Bronchial epithelial cell (primary cell): ENCODE results near the gene RLF. TPM values are rescaled to one million over a fixed set of nuclear protein-coding genes. Genes with fewer than 3 reads are reported as not detected.
A peak's percentile ranks its signal among the peaks of the same experiment; 100 is the strongest.

Experiments
- DNase-seq: peaks from one replicate; pipeline ENCODE4 v3.0.0-alpha.2; 2010; ENCODE audit warnings: low read depth
- FAIRE-seq: peaks from 2 replicates; lab custom pipeline; 2011; peaks lifted over from hg19 to GRCh38; lab: Jason Lieb, UNC
- H3K27me3 ChIP-seq: 2 replicates; pipeline ENCODE4 v1.5.1; 2011; ENCODE audit warnings: low read length; ENCODE audit not compliant: control insufficient read depth, insufficient read depth
- H3K36me3 ChIP-seq: 2 replicates; pipeline ENCODE4 v1.5.1; 2011; ENCODE audit warnings: low read length; ENCODE audit not compliant: control insufficient read depth, insufficient read depth
- H3K4me3 ChIP-seq: 2 replicates; pipeline ENCODE4 v1.5.1; 2011; ENCODE audit warnings: mild to moderate bottlenecking, low read depth, low read length, control low read depth
- total RNA-seq: library from RNA; depleted of rRNA; stranded (reverse); fragments of >200 nt; gene quantifications from 2 replicates; pipeline ENCODE4 v1.2.1, GENCODE V29; 2014
- TF ChIP-seq, protein P1 (sequence below): IDR thresholded peaks from 2 replicates; pipeline ENCODE4 v1.5.1; 2011; ENCODE audit warnings: mild to moderate bottlenecking, moderate library complexity, low read length, control low read depth, inconsistent platforms; ENCODE audit not compliant: insufficient read depth, severe bottlenecking

RLF gene, protein sequence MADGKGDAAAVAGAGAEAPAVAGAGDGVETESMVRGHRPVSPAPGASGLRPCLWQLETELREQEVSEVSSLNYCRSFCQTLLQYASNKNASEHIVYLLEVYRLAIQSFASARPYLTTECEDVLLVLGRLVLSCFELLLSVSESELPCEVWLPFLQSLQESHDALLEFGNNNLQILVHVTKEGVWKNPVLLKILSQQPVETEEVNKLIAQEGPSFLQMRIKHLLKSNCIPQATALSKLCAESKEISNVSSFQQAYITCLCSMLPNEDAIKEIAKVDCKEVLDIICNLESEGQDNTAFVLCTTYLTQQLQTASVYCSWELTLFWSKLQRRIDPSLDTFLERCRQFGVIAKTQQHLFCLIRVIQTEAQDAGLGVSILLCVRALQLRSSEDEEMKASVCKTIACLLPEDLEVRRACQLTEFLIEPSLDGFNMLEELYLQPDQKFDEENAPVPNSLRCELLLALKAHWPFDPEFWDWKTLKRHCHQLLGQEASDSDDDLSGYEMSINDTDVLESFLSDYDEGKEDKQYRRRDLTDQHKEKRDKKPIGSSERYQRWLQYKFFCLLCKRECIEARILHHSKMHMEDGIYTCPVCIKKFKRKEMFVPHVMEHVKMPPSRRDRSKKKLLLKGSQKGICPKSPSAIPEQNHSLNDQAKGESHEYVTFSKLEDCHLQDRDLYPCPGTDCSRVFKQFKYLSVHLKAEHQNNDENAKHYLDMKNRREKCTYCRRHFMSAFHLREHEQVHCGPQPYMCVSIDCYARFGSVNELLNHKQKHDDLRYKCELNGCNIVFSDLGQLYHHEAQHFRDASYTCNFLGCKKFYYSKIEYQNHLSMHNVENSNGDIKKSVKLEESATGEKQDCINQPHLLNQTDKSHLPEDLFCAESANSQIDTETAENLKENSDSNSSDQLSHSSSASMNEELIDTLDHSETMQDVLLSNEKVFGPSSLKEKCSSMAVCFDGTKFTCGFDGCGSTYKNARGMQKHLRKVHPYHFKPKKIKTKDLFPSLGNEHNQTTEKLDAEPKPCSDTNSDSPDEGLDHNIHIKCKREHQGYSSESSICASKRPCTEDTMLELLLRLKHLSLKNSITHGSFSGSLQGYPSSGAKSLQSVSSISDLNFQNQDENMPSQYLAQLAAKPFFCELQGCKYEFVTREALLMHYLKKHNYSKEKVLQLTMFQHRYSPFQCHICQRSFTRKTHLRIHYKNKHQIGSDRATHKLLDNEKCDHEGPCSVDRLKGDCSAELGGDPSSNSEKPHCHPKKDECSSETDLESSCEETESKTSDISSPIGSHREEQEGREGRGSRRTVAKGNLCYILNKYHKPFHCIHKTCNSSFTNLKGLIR (N-terminal part only)
- 26.9 and 28.3 TPM in 2 replicates for total RNA-seq

- DNase-seq, result peak; percentile 80
- Histone ChIP-seq H3K36me3 (no peaks in the 10 kb centered on the region), H3K4me3 (peak within 1 kb of the TSS; percentile 93), H3K27me3 (no peaks in the 10 kb centered on the region)
- no peak for FAIRE-seq
- TF ChIP-seq, protein P1, sequence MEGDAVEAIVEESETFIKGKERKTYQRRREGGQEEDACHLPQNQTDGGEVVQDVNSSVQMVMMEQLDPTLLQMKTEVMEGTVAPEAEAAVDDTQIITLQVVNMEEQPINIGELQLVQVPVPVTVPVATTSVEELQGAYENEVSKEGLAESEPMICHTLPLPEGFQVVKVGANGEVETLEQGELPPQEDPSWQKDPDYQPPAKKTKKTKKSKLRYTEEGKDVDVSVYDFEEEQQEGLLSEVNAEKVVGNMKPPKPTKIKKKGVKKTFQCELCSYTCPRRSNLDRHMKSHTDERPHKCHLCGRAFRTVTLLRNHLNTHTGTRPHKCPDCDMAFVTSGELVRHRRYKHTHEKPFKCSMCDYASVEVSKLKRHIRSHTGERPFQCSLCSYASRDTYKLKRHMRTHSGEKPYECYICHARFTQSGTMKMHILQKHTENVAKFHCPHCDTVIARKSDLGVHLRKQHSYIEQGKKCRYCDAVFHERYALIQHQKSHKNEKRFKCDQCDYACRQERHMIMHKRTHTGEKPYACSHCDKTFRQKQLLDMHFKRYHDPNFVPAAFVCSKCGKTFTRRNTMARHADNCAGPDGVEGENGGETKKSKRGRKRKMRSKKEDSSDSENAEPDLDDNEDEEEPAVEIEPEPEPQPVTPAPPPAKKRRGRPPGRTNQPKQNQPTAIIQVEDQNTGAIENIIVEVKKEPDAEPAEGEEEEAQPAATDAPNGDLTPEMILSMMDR, result no peak
These were observed at the start of gene RLF for GRCh38 chr1:40161125-40161887. TSS of gene RLF (plus strand) at chr1:40161387. CDS start at chr1:40161400, 13 bp downstream.

GRCh38 chr1:40114400-40114799 lies 46.8 kb upstream of the RLF start:
- H3K36me3 ChIP-seq, result no peaks in the 10 kb centered on the region
- DNase-seq, result no peak
- FAIRE-seq, result no peak
- H3K27me3 ChIP-seq, result peaks cover 2% of the 10 kb centered on the region
- H3K4me3 ChIP-seq, result no peak overlapping the region
- TF ChIP-seq, protein P1, result no peak

DNA sequence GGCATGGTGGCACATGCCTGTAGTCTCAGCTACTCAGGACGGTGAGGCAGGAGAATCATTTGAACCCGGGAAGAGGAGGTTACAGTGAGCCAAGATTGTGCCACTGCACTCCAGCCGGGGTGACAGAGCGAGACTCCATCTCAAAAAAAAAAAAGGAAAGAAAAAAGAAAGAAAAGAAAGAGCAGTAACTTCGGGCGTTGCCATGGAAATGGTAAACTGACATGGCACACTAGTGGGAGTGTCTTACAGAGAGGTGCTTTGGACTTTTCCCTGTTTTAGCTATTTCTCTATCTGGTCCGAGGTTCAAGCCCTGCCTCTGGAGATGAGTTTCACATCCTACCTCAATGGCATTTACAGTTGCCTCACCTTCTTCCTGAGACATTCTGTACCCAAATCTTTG lies 41.1 kb upstream of the RLF start:
- TF ChIP-seq, protein P1, result no peak
- Histone ChIP-seq H3K27me3 (peaks cover 2% of the 10 kb centered on the region), H3K4me3 (no peak overlapping the region), H3K36me3 (no peaks in the 10 kb centered on the region)
- FAIRE-seq (no peak), DNase-seq (no peak)

GRCh38 chr1:40122855-40123254 lies 38.3 kb upstream of the RLF start:
- FAIRE-seq (no peak), DNase-seq (no peak)
- TF ChIP-seq, protein P1, result no peak
- H3K27me3 ChIP-seq, result peaks cover 2% of the 10 kb centered on the region
- H3K36me3 ChIP-seq, result no peaks in the 10 kb centered on the region
- no peak overlapping the region for H3K4me3 ChIP-seq

DNA sequence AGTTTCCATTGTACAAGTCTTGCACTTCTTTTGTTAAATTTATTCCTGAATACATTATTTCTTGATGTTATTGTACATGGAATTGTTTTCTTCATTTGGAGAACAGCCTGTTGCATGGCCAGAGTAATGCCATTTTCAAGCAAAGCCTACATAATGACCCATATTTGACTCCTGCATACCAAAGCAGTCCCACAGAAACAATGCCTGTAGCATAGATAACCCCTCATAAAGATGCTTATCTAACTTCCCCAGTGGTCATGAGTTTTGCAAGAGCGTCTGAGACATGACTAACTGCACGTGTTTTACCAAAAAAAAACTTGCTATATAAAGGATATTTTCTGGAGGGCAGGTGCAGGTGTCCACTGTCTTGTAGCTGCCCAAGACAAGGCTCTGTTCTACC lies 30.3 kb upstream of the RLF start:
- no peak overlapping the region for H3K4me3 ChIP-seq
- no peak for DNase-seq
- no peaks in the 10 kb centered on the region for H3K36me3 ChIP-seq
- H3K27me3 ChIP-seq, result no peaks in the 10 kb centered on the region
- TF ChIP-seq, protein P1, result no peak
- FAIRE-seq, result no peak
